Neural cell (in vitro differentiated cells): ENCODE measurements around the gene FCN3.

Experiments
- EP300 ChIP-seq: fragments of 450-650 bp; conservative IDR thresholded peaks from 2 replicates; pipeline ENCODE4 v1.6.1; 2014; ENCODE audit warnings: antibody characterized with exemption, mild to moderate bottlenecking, moderate library complexity; ENCODE audit not compliant: poor library complexity, severe bottlenecking
- SMC3 ChIP-seq: fragments of 450-650 bp; conservative IDR thresholded peaks from 2 replicates; pipeline ENCODE4 v1.6.1; 2014; ENCODE audit warnings: antibody characterized with exemption, mild to moderate bottlenecking, moderate library complexity; ENCODE audit not compliant: poor library complexity
- TF ChIP-seq, protein P1 (sequence below): fragments of 450-650 bp; IDR thresholded peaks from 2 replicates; pipeline ENCODE4 v1.5.1; 2014; ENCODE audit warnings: antibody characterized with exemption, mild to moderate bottlenecking, moderate library complexity; ENCODE audit not compliant: poor library complexity, severe bottlenecking

DNA sequence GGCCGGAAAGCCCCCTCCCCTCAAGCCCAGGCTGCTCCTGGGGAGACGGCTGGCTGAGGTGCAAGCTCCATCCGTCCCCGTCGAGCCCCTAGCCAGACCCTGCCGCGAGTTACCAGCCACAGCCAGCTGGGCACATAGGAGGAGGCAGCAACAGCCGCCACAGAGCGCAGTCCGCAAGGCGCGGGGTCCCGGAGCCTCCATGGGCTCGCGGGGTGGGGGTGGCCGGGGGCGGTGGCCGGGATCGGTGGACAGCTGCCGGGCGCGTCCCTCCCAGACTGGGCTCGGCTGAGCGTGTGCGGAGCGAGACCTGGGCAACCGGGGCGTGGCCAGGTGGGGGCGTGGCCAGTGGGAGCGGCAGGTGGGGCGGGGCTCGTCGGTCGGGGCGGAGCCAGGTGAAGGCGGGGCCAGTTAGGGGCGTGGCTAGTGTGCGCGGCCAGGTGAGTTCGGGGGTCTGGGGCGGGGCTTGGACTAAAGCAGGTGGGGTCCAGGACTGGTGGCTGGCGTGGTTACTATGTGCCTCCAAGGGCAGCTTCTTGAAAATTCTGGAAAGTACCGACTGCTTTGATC lies 8.5 kb upstream of the FCN3 start, which contains the start of gene CD164L2:
- TF ChIP-seq EP300 (no peak), SMC3 (no peak)
- TF ChIP-seq, protein P1, sequence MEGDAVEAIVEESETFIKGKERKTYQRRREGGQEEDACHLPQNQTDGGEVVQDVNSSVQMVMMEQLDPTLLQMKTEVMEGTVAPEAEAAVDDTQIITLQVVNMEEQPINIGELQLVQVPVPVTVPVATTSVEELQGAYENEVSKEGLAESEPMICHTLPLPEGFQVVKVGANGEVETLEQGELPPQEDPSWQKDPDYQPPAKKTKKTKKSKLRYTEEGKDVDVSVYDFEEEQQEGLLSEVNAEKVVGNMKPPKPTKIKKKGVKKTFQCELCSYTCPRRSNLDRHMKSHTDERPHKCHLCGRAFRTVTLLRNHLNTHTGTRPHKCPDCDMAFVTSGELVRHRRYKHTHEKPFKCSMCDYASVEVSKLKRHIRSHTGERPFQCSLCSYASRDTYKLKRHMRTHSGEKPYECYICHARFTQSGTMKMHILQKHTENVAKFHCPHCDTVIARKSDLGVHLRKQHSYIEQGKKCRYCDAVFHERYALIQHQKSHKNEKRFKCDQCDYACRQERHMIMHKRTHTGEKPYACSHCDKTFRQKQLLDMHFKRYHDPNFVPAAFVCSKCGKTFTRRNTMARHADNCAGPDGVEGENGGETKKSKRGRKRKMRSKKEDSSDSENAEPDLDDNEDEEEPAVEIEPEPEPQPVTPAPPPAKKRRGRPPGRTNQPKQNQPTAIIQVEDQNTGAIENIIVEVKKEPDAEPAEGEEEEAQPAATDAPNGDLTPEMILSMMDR: no peak
